ENCODE data around the gene TBC1D25.

TBC1D25 gene

GRCh38 chrX:48591255-48591791 lies 51.8 kb downstream of the TBC1D25 start:
- Histone ChIP-seq H3K27me3 (ENCODE audit: insufficient read depth, poor library complexity, severe bottlenecking) (no peaks in the 10 kb centered on the region), H3K27ac (replicated peaks) (peak overlapping the region; percentile 4; the same call in 1 of the 2 replicates), H3K4me3 (replicated peaks; ENCODE audit: insufficient read depth, low read length) (no peak overlapping the region)
- TF ChIP-seq GABPA (IDR thresholded peaks at IDR 0.05; ENCODE audit: low read depth) (no peak), REST (IDR thresholded peaks at IDR 0.05; ENCODE audit: insufficient replicate concordance, low read depth) (no peak), POLR2AphosphoS5 (IDR thresholded peaks at IDR 0.05; ENCODE audit: low read depth) (no peak), SPI1 (IDR thresholded peaks at IDR 0.05; ENCODE audit: borderline replicate concordance, low read depth) (no peak)
- TF ChIP-seq, protein P1, sequence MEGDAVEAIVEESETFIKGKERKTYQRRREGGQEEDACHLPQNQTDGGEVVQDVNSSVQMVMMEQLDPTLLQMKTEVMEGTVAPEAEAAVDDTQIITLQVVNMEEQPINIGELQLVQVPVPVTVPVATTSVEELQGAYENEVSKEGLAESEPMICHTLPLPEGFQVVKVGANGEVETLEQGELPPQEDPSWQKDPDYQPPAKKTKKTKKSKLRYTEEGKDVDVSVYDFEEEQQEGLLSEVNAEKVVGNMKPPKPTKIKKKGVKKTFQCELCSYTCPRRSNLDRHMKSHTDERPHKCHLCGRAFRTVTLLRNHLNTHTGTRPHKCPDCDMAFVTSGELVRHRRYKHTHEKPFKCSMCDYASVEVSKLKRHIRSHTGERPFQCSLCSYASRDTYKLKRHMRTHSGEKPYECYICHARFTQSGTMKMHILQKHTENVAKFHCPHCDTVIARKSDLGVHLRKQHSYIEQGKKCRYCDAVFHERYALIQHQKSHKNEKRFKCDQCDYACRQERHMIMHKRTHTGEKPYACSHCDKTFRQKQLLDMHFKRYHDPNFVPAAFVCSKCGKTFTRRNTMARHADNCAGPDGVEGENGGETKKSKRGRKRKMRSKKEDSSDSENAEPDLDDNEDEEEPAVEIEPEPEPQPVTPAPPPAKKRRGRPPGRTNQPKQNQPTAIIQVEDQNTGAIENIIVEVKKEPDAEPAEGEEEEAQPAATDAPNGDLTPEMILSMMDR (IDR thresholded peaks at IDR 0.05; ENCODE audit: insufficient read depth, low read length), result no peak
- peak in 1 of 2 experiments; percentile 13 for DNase-seq (ENCODE audit: low read depth in 1 of 2, low spot score in 1 of 2)

- TF ChIP-seq SPI1 (IDR thresholded peaks at IDR 0.05; ENCODE audit: borderline replicate concordance, low read depth) (no peak), POLR2AphosphoS5 (IDR thresholded peaks at IDR 0.05; ENCODE audit: low read depth) (no peak), GABPA (IDR thresholded peaks at IDR 0.05; ENCODE audit: low read depth) (no peak), REST (IDR thresholded peaks at IDR 0.05; ENCODE audit: insufficient replicate concordance, low read depth) (no peak)
- TF ChIP-seq, protein P1 (IDR thresholded peaks at IDR 0.05; ENCODE audit: insufficient read depth, low read length), result no peak
- Histone ChIP-seq H3K27ac (replicated peaks) (no peak overlapping the region), H3K4me3 (replicated peaks; ENCODE audit: insufficient read depth, low read length) (no peak overlapping the region), H3K27me3 (ENCODE audit: insufficient read depth, poor library complexity, severe bottlenecking) (no peaks in the 10 kb centered on the region)
- DNase-seq (ENCODE audit: low read depth in 1 of 2, low spot score in 1 of 2), result no peak
Measured at GRCh38 chrX:48592971-48593370, 53.5 kb downstream of the TBC1D25 start.

DNA sequence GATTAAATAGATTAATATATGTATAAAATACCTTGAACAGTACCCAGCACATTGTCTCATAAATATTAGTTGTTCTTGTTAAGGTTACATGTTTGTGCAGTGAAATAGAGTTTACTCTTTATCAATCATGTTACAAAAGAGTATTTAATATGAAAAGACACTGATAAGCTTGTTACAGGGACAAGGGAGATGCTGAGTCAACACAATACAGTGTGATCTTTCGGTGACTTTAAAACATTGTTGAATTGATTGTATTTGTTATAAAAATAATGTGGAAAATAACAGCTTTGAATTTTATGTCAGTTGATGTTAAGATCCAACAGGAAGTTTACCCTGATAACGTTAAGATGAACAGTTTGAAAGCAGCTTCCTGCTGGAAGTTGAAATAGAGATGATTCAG lies 56.4 kb downstream of the TBC1D25 start:
- no peak for DNase-seq (ENCODE audit: low read depth in 1 of 2, low spot score in 1 of 2)
- Histone ChIP-seq H3K27me3 (ENCODE audit: insufficient read depth, poor library complexity, severe bottlenecking) (no peaks in the 10 kb centered on the region), H3K4me3 (replicated peaks; ENCODE audit: insufficient read depth, low read length) (no peak overlapping the region), H3K27ac (replicated peaks) (no peak overlapping the region)
- TF ChIP-seq, protein P1 (IDR thresholded peaks at IDR 0.05; ENCODE audit: insufficient read depth, low read length), result no peak
- TF ChIP-seq SPI1 (IDR thresholded peaks at IDR 0.05; ENCODE audit: borderline replicate concordance, low read depth) (no peak), REST (IDR thresholded peaks at IDR 0.05; ENCODE audit: insufficient replicate concordance, low read depth) (no peak), POLR2AphosphoS5 (IDR thresholded peaks at IDR 0.05; ENCODE audit: low read depth) (no peak), GABPA (IDR thresholded peaks at IDR 0.05; ENCODE audit: low read depth) (no peak)
